ENCODE measurements around the gene ATG16L2.
"Not testable (repeated sequence)": the region's sequence is repeated elsewhere in the genome, so short reads cannot be mapped to it uniquely, and the experiment has no call there.

ATG16L2 gene

DNA sequence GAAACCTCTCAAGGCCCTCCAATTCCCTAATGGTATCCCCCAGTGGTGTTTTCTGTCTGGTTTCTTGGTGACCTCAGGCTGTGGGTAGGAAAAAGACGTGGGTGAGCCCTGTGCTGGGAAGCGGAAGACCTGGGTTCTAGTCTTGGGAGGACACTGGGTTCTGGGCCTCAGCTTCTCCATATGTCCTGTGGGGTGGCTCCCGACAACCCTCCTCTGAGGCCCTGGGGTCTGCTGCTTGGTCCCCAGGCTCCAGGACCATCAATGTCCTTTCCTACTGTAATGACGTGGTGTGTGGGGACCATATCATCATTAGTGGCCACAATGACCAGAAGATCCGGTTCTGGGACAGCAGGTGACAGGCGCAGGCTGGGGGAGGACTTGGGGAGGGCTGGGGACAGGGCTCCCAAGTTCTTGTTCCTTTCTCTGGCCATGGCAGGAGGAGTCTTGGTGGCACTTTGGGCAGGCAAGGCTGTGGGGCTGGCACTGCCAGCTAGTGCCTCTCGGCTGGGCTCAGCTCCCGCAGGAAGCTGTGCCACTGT, 12.8 kb downstream of the ATG16L2 start:
- DNase-seq, result no peak

GRCh38 chr11:72827656-72828055, 13.4 kb downstream of the ATG16L2 start:
- DNase-seq, result not testable (repeated sequence)

DNA sequence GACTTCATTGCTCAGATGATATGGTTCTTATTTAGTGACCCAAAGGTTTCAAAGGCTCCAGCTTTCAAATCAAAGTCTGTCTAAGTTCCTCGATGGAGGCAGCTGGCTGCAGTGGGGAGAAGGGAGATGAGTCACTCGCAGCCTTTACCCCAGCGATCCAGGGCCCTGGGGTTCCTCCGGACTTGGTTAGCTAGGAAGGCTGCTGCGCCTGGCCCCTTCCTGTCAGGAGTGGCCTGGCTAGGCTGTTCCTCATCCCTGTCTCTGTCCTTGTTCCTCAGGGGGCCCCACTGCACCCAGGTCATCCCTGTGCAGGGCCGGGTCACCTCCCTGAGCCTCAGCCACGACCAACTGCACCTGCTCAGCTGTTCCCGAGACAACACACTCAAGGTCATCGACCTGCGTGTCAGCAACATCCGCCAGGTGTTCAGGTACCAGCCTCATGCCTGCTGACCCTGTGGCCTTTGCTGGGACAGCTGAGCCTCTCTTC, 13.9 kb downstream of the ATG16L2 start:
- DNase-seq, result no peak

DNA sequence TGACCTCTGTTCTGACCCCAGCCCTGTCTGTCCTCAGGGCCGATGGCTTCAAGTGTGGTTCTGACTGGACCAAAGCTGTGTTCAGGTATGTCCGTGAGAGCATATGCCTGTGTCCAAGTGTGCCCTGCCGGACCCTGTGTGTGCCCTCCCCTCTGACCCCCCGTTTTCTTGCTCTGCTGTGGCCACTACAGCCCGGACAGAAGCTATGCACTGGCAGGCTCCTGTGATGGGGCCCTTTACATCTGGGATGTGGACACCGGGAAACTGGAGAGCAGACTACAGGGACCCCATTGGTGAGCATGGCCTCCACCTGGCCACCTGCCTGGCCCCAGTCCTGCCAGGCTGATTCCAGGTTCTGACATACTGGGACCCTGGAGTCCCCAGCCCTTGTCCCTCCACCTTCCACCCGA, 14.5 kb downstream of the ATG16L2 start:
- no peak for DNase-seq

GRCh38 chr11:72829178-72829577, 15.0 kb downstream of the ATG16L2 start:
- no peak for DNase-seq

DNA sequence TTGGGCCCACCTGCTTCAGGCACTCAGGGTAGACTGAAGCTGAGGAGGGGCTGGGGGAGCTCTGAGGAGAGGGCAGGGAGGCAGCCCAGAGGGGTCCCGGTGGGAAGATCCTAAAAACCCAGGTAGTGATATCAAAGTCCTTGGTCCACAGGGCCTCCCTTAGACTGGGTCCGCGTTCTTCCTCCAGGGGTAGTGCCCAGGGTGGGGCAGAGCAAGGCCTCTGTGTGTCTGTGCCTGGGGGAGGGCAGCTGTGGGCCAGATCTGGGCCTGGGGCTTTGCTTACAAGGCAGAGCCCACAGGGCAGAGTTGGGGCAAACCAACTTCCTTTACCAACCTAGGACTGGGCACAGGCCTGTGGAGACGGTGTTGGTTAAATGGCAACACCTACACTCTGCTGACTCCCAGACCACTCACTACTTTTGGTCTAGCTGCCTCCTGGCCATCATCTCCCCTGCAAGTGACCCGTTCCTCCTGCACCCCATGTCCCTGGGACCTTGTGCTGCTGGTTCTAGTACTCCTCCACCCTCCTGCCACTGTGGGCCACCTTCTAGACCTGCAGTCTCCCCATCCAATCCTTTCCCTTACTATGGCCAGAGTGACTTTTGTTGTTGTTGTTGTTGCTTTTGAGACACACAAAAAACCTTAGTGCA, 15.8 kb downstream of the ATG16L2 start:
- no peak for DNase-seq

GRCh38 chr11:72831521-72832300, 17.5 kb downstream of the ATG16L2 start:
- DNase-seq, result peak; percentile 82

GRCh38 chr11:72832301-72833082, 18.3 kb downstream of the ATG16L2 start:
- no peak for DNase-seq

- no peak for DNase-seq
These were observed 19.0 kb downstream of the ATG16L2 start for GRCh38 chr11:72833083-72833733.

DNA sequence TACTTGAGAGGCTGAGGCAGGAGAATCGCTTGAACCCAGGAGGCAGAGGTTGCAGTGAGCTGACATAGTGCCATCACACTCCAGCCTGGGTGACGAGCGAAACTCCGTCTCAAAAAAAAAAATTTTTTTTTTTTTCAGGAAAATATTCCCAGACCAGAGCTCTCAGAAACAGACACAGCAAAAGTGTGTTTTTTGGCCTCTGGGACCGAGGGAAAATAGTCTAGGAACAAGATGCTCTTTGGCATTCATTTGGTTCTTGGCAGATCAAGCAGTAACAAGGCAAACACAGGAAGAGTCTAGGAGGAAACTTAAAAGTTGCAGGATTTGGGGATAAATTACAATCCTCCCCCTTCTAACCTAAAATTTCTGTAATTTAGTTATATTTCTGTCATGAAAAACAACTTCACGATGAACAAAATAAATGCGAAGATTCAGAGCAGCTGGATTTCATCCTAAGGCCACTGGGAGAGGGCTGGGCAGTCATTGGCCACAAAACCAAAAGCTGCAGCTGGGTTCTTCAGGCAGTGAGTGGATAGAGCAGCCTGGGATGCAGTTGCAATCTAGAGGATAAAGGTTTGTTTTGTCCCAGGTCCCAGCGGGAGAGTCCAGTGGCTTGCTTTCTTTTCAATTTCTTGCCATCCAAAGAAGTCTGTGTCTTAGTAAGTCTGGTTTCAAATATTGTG, 19.7 kb downstream of the ATG16L2 start:
- DNase-seq, result no peak

GRCh38 chr11:72834905-72835304, 20.7 kb downstream of the ATG16L2 start:
- no peak for DNase-seq

GRCh38 chr11:72836111-72836510, 21.9 kb downstream of the ATG16L2 start:
- DNase-seq, result no peak

GRCh38 chr11:72838691-72839305, 24.6 kb downstream of the ATG16L2 start:
- DNase-seq, result no peak

- no peak for DNase-seq
These were observed 26.6 kb downstream of the ATG16L2 start for GRCh38 chr11:72840780-72841179.

DNA sequence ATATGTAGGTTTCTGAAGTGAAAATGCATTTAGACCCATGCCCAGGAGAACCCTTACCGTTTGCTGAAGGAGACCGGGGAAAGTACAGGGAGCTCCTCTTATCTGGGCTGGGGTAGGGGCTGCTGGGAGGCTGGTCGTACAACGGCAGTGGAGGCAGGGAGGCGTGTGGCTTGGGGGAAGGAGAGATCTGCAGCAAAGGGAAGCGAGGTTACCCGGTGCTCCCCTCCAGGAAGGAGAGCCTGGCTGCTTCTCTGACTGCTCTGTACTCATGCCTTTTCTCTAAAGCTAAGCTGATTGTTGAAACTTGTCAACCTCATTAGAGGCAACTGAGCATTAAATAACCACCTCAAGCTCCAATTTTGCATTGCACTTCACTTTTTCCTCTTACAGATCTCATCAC, 27.2 kb downstream of the ATG16L2 start:
- DNase-seq, result no peak

DNA sequence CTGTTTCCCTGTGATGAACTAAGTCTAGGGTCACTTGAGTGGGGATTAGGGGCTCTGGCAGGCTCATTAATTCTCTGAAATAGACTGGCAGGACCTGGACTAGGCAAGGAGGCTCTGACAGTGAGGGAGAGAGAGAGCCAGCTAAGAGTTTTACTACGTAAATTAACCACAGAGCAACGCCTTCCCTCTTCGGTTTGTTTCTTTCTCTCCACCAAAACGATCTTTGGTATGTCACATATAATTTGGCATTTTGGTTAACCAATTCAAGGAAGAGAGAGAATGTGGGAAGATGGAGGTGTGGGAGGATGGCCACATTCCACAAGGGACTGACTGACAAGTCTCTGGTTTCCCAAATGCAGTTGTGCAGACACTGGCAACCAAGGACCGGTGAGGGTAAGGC, 27.9 kb downstream of the ATG16L2 start:
- DNase-seq, result no peak

DNA sequence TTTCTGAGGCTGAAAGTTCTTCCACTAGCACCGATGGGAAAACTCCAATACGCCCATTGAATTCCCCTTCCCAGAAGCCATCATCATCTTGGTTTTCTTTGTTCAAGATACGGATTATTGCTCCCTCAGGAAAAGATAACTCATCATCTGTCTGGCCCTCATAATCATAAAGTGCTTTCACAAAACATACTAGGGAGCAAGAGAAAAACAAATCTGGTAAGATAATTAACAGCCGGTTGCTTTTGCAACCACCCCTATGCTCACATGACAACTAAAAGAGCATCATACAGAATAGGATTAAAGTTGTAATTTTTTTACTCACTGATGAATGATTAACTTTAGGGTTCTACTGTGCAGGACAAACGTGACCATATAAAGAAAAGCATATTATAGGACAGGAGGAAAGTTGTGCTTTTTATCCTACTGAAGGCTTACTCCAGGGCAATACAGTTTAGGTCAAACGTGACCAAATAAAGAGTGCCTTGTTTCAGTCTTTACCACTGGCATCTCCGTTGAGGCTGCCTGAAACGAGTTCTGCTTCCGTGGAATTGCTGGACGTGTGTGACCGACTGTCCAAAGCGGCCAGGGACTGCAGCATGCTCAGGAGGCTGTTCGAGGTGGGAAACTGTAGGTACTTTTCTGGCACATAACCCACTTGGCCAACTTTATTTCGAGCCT, 28.6 kb downstream of the ATG16L2 start:
- DNase-seq, result no peak

DNA sequence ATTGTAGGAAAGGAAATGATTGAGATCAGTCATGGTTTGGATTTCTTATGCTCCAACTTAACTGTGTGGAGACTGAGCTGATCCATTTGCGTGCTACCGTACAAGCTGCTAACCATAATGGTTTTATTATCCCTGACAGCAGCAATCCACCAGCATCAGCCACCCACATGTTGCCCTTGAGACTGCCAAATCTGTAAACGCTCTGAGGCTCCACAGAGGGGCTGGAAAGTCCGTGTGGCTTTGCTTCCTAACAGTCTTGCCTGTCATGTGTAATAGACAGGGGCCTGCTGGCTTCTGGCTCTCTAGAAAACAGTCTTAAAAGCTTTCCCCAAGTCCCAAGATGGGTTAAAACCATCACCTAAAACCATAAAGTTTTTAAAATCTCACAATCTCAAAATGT, 30.1 kb downstream of the ATG16L2 start:
- no peak for DNase-seq

DNA sequence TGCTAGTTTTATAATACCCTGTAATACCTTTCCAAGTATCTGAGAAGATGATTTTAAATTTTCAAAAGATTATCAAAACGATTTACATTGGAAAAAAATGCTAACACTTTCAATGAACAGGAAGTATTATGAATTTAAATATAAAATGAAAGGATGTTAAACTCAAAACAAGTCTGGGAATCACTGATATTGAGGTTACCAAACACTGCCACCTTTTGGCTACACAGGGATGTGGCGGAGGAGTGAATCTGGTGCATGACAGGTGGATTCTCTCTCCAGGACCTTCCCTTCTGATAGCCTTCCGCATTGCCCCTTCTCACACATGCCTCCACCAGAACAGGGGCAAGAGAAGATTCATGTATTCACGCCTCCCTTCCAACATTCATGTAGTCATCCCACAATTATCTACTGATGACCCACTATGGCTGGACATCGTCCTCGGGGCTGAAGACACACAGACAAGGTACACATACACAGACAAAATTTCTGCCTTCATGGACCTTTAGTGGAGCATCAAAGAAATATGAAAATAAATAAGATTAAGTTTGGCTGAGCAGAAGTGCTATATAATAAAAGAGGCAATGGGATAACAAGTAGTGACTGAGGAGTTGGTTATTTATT, 34.7 kb downstream of the ATG16L2 start:
- no peak for DNase-seq

GRCh38 chr11:72850832-72851231, 36.6 kb downstream of the ATG16L2 start:
- DNase-seq, result no peak

DNA sequence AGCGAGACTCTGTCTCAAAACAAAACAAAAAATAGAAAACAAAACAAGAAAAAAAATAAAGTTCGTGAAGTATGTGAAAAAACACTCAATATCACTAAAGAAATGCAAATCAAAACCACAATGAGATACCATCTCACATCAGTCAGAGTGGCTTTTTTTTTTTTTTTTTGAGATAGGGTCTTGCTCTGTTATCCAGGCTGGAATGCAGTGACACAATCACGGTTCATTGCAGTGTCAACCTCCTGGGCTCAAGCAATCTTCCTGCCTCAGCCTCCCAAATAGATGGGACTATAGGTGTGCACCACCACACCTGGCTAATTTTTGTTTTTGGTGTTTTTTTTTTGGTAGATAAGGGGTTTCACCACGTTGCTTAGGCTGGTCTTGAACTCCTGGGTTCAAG, 37.5 kb downstream of the ATG16L2 start:
- no peak for DNase-seq

All from NCI-H1105 (cell line).